HCT116 (cell line): ENCODE results near the gene NLGN2. TPM values are rescaled to one million over a fixed set of nuclear protein-coding genes. Genes with fewer than 3 reads are reported as not detected.

Source experiments
- ATAC-seq: fragments of 200-7000 bp; cut with Tn5 transposase; 2 replicates; pipeline ENCODE4 v1.9.1; 2020; ENCODE audit warnings: mild to moderate bottlenecking, moderate library complexity
- BruUV-seq: library from RNA; stranded (reverse); fragments of 400-500 nt; replicated peaks from 2 replicates; lab custom pipeline; 2021; lab: Mats Ljungman, UMichigan
- CTCF ChIA-PET: fragments of 300-600 bp; sonication (Branson Sonifier 250); formaldehyde crosslinking; loops from one replicate; lab custom pipeline; 2021; ENCODE audit warnings: antibody characterized with exemption; lab: Charles Lee
- POLR2A ChIA-PET: fragments of 300-600, 350-600 bp; sonication (Branson Sonifier 250); formaldehyde crosslinking; loops from one replicate; lab custom pipeline; 2021; ENCODE audit warnings: antibody characterized with exemption; lab: Charles Lee
- RAD21 ChIA-PET, 2 experiments: fragments of 300-600 bp; sonication (Branson Sonifier 250); formaldehyde crosslinking; loops; one replicate each; lab custom pipeline; 2023; ENCODE audit warnings: low total read pairs in 2 of 2; ENCODE audit not compliant: uncharacterized antibody in 2 of 2, unreplicated experiment in 2 of 2, low non-redundant PET in 1 of 2; lab: Charles Lee
- DNase-seq: peaks from one replicate; pipeline ENCODE4 v3.0.0-alpha.2; 2010; ENCODE audit warnings: low read depth, low spot score
- H2AFZ ChIP-seq: fragments of 200-600 bp; shearing (Covaris generic), sonication (generic); 2 replicates; pipeline ENCODE4 v1.6.1; 2017; ENCODE audit warnings: low read depth, mixed run types, mixed read lengths, antibody characterized with exemption, low read length; ENCODE audit not compliant: poor library complexity, severe bottlenecking
- H3K27ac ChIP-seq: 2 replicates; pipeline ENCODE4 v1.5.1; 2012; ENCODE audit warnings: low read depth, low read length
- H3K27me3 ChIP-seq: fragments of 200-600 bp; sonication (generic); 2 replicates; pipeline ENCODE4 v1.6.1; 2016; ENCODE audit warnings: mixed run types, low read length, mixed read lengths; ENCODE audit not compliant: insufficient read depth
- H3K36me3 ChIP-seq, 2 experiments: fragments of 200-500 bp in 1 of 2; fragments of 200-600 bp in 1 of 2; sonication (Bioruptor generic) in 1 of 2; sonication (generic) in 1 of 2; 2 replicates each; pipeline versions ENCODE4 v1.5.1 to v1.6.1; 2014 to 2016; ENCODE audit warnings: low read length in 2 of 2, inconsistent platforms in 1 of 2, mixed read lengths in 1 of 2, mixed run types in 1 of 2; ENCODE audit not compliant: insufficient read depth in 2 of 2, control insufficient read depth in 1 of 2
- H3K4me1 ChIP-seq, 2 experiments: fragments of 200-600 bp in 1 of 2; sonication (generic) in 1 of 2; 2 replicates each; pipeline versions ENCODE4 v1.5.1 to v1.6.1; 2012 to 2017; ENCODE audit warnings: low read length in 2 of 2, inconsistent platforms in 1 of 2, mild to moderate bottlenecking in 1 of 2, mixed read lengths in 1 of 2, mixed run types in 1 of 2, moderate library complexity in 1 of 2; ENCODE audit not compliant: insufficient read depth in 2 of 2, control insufficient read depth in 1 of 2
- H3K4me2 ChIP-seq: fragments of 200-600 bp; sonication (generic); 2 replicates; pipeline ENCODE4 v1.6.1; 2017; ENCODE audit warnings: mixed run types, low read length, mixed read lengths
- H3K4me3 ChIP-seq, 2 experiments: fragments of 200-600 bp in 1 of 2; sonication (generic) in 1 of 2; replicated peaks in 1 of 2; 2 replicates each; pipeline ENCODE4 v1.5.1; 2011 to 2016; ENCODE audit warnings: low read length in 2 of 2, control low read depth in 1 of 2, low read depth in 1 of 2, mild to moderate bottlenecking in 1 of 2, mixed read lengths in 1 of 2, mixed run types in 1 of 2
- H3K79me2 ChIP-seq: fragments of 200-600 bp; sonication (generic); 2 replicates; pipeline ENCODE4 v1.6.1; 2017; ENCODE audit warnings: mild to moderate bottlenecking, mixed run types, low read length, moderate library complexity, mixed read lengths; ENCODE audit not compliant: insufficient read depth
- H3K9ac ChIP-seq: fragments of 200-600 bp; sonication (generic); 2 replicates; pipeline ENCODE4 v1.6.1; 2016; ENCODE audit warnings: low read length, mixed read lengths
- H3K9me2 ChIP-seq: fragments of 200-600 bp; sonication (generic), shearing (Covaris generic); 2 replicates; pipeline ENCODE4 v1.6.1; 2017; ENCODE audit warnings: mixed run types, mild to moderate bottlenecking, moderate library complexity; ENCODE audit not compliant: insufficient read depth
- H3K9me3 ChIP-seq, 2 experiments: fragments of 200-500 bp in 1 of 2; fragments of 200-600 bp in 1 of 2; sonication (Bioruptor generic) in 1 of 2; sonication (generic) in 1 of 2; 2 replicates each; pipeline ENCODE4 v1.6.1; 2014 to 2017; ENCODE audit warnings: low read length in 2 of 2, mixed read lengths in 2 of 2, inconsistent platforms in 1 of 2, low read depth in 1 of 2, mild to moderate bottlenecking in 1 of 2, mixed run types in 1 of 2, moderate library complexity in 1 of 2; ENCODE audit not compliant: control insufficient read depth in 1 of 2, insufficient read depth in 1 of 2
- H4K20me1 ChIP-seq: fragments of 200-600 bp; sonication (generic), shearing (Covaris generic); 2 replicates; pipeline ENCODE4 v1.6.1; 2017; ENCODE audit warnings: mixed run types, mild to moderate bottlenecking, moderate library complexity; ENCODE audit not compliant: insufficient read depth
- CBX3 ChIP-seq: IDR thresholded peaks from 2 replicates; pipeline ENCODE4 v1.6.1; 2012; ENCODE audit warnings: low read depth
- CEBPB ChIP-seq: IDR thresholded peaks from 2 replicates; pipeline ENCODE4 v1.6.1; 2012; ENCODE audit warnings: low read depth
- EGR1 ChIP-seq: IDR thresholded peaks from 2 replicates; pipeline ENCODE4 v1.6.1; 2012; ENCODE audit warnings: low read depth
- EZH2 ChIP-seq: fragments of 200-600 bp; sonication (generic); IDR thresholded peaks from 2 replicates; pipeline ENCODE4 v1.6.1; 2017; ENCODE audit warnings: antibody characterized with exemption, mixed run types
- FOSL1 ChIP-seq: IDR thresholded peaks from 2 replicates; pipeline ENCODE4 v1.6.1; 2012; ENCODE audit warnings: low read depth
- POLR2AphosphoS5 ChIP-seq: IDR thresholded peaks from 2 replicates; pipeline ENCODE4 v1.6.1; 2011; ENCODE audit warnings: mild to moderate bottlenecking, low read depth, low read length, moderate library complexity
- RAD21 ChIP-seq: IDR thresholded peaks from 2 replicates; pipeline ENCODE4 v1.6.1; 2012; ENCODE audit warnings: low read depth, mild to moderate bottlenecking
- SIN3A ChIP-seq: IDR thresholded peaks from 2 replicates; pipeline ENCODE4 v1.6.1; 2012; ENCODE audit warnings: low read depth
- SP1 ChIP-seq: IDR thresholded peaks from 2 replicates; pipeline ENCODE4 v1.6.1; 2012; ENCODE audit warnings: low read depth
- SRF ChIP-seq: IDR thresholded peaks from 2 replicates; pipeline ENCODE4 v1.6.1; 2012; ENCODE audit warnings: low read depth
- TCF7L2 ChIP-seq: IDR thresholded peaks from 2 replicates; pipeline ENCODE4 v1.7.0; 2011; ENCODE audit warnings: borderline replicate concordance, inconsistent platforms; ENCODE audit not compliant: insufficient read depth, insufficient read length; ENCODE audit errors: extremely low read depth
- YY1 ChIP-seq: IDR thresholded peaks from 2 replicates; pipeline ENCODE4 v1.6.1; 2011; ENCODE audit warnings: low read length, low read depth, moderate library complexity, mild to moderate bottlenecking; ENCODE audit not compliant: insufficient replicate concordance; ENCODE audit errors: extremely low read depth
- ZFX ChIP-seq: fragments of 450-650 bp; IDR thresholded peaks from 2 replicates; pipeline ENCODE4 v1.6.1; 2017
- ZNF274 ChIP-seq: fragments of 200-500 bp; sonication (Bioruptor generic); IDR thresholded peaks from 2 replicates; pipeline ENCODE4 v1.6.1; 2014; ENCODE audit warnings: mild to moderate bottlenecking, low read depth, low read length, inconsistent platforms
- intact Hi-C: fragments of 100-400 bp; cut with micrococcal nuclease; formaldehyde crosslinking; loops from 2 replicates; pipeline ENCODE4 v1.10.0; 2022
- total RNA-seq: library from RNA; stranded (reverse); gene quantifications from one replicate; pipeline ENCODE4 v1.2.1, GENCODE V29; 2021; ENCODE audit not compliant: unreplicated experiment
- TF ChIP-seq, protein P1 (sequence below): IDR thresholded peaks from 2 replicates; pipeline ENCODE4 v1.6.1; 2012; ENCODE audit warnings: low read depth
- TF ChIP-seq, protein P2 (sequence below), 3 experiments: fragments of 200-600 bp in 1 of 3; sonication (generic) in 1 of 3; IDR thresholded peaks in 2 of 3; conservative IDR thresholded peaks in 1 of 3; 2 replicates each; pipeline ENCODE4 v1.5.1; 2012 to 2017; ENCODE audit warnings: low read depth in 2 of 3, low read length in 2 of 3, antibody characterized with exemption in 1 of 3, borderline replicate concordance in 1 of 3, control low read depth in 1 of 3, mild to moderate bottlenecking in 1 of 3, mixed read lengths in 1 of 3, mixed run types in 1 of 3, moderate library complexity in 1 of 3; ENCODE audit not compliant: insufficient read depth in 1 of 3

NLGN2 gene
- total RNA-seq, 1 experiment from 2014 or later = 60.5 TPM

DNA sequence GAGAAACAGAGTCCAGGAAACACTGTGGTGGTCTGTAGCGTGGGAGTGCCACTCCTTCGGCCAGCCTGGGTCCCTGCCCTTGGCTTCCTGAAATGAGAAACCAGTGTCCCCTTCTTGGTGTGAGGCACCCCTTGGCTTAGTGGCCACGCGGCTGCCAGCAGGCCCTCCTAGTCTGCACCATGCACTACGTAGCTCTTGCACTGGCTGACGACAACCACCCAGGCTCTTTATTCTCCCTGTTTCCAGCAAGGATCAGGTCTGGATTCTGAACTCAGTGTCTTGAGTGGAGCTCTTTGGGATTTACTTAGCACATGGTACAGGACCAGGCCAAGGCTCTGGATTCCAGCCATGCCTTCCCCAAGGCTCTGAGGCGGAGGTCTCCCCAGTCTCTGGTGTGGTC, 19.9 kb downstream of the NLGN2 start:
- no peak for ATAC-seq
- no peaks in the 10 kb centered on the region for H3K36me3 ChIP-seq
- H2AFZ ChIP-seq = no peak overlapping the region
- no TSS peak for BruUV-seq
- no peaks in the 10 kb centered on the region for H3K4me1 ChIP-seq
- no peak overlapping the region for H3K27ac ChIP-seq
- H3K4me2 ChIP-seq = no peak overlapping the region
- H3K4me3 ChIP-seq = no peak overlapping the region
- CTCF ChIA-PET = no interaction called here
- H3K9ac ChIP-seq = no peak overlapping the region
- no peaks in the 10 kb centered on the region for H4K20me1 ChIP-seq
- TF ChIP-seq SP1 (no peak), SIN3A (no peak), EGR1 (no peak), TCF7L2 (no peak), ZNF274 (no peak), CBX3 (no peak), EZH2 (no peak), CEBPB (no peak), SRF (no peak), RAD21 (no peak), YY1 (no peak), POLR2AphosphoS5 (no peak), FOSL1 (no peak), ZFX (no peak)
- TF ChIP-seq, protein P1, sequence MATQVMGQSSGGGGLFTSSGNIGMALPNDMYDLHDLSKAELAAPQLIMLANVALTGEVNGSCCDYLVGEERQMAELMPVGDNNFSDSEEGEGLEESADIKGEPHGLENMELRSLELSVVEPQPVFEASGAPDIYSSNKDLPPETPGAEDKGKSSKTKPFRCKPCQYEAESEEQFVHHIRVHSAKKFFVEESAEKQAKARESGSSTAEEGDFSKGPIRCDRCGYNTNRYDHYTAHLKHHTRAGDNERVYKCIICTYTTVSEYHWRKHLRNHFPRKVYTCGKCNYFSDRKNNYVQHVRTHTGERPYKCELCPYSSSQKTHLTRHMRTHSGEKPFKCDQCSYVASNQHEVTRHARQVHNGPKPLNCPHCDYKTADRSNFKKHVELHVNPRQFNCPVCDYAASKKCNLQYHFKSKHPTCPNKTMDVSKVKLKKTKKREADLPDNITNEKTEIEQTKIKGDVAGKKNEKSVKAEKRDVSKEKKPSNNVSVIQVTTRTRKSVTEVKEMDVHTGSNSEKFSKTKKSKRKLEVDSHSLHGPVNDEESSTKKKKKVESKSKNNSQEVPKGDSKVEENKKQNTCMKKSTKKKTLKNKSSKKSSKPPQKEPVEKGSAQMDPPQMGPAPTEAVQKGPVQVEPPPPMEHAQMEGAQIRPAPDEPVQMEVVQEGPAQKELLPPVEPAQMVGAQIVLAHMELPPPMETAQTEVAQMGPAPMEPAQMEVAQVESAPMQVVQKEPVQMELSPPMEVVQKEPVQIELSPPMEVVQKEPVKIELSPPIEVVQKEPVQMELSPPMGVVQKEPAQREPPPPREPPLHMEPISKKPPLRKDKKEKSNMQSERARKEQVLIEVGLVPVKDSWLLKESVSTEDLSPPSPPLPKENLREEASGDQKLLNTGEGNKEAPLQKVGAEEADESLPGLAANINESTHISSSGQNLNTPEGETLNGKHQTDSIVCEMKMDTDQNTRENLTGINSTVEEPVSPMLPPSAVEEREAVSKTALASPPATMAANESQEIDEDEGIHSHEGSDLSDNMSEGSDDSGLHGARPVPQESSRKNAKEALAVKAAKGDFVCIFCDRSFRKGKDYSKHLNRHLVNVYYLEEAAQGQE = no peak
- TF ChIP-seq, protein P2, sequence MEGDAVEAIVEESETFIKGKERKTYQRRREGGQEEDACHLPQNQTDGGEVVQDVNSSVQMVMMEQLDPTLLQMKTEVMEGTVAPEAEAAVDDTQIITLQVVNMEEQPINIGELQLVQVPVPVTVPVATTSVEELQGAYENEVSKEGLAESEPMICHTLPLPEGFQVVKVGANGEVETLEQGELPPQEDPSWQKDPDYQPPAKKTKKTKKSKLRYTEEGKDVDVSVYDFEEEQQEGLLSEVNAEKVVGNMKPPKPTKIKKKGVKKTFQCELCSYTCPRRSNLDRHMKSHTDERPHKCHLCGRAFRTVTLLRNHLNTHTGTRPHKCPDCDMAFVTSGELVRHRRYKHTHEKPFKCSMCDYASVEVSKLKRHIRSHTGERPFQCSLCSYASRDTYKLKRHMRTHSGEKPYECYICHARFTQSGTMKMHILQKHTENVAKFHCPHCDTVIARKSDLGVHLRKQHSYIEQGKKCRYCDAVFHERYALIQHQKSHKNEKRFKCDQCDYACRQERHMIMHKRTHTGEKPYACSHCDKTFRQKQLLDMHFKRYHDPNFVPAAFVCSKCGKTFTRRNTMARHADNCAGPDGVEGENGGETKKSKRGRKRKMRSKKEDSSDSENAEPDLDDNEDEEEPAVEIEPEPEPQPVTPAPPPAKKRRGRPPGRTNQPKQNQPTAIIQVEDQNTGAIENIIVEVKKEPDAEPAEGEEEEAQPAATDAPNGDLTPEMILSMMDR (IDR thresholded peaks at IDR 0.05 in 2 of 3, conservative IDR thresholded peaks at IDR 0.05 in 1 of 3; ENCODE audit: borderline replicate concordance in 1 of 3, insufficient read depth in 1 of 3, low read depth in 2 of 3, low read length in 2 of 3) = no peak
- RAD21 ChIA-PET = no interaction called here
- H3K79me2 ChIP-seq = no peaks in the 10 kb centered on the region
- H3K27me3 ChIP-seq = no peaks in the 10 kb centered on the region
- intact Hi-C loops = no loop called here
- H3K9me2 ChIP-seq = no peaks in the 10 kb centered on the region
- DNase-seq = no peak
- POLR2A ChIA-PET = no interaction called here
- H3K9me3 ChIP-seq = no peaks in the 10 kb centered on the region; a peak in 1 of 4 replicates
